Hematopoietic multipotent progenitor cell treated with erythropoietin and hydrocortisone succinate and interleukin-3 and kit ligand, for 6 days (in vitro differentiated cells): ENCODE measurements around the gene OR5K4.
"Not testable (repeated sequence)": the region's sequence is repeated elsewhere in the genome, so short reads cannot be mapped to it uniquely, and the experiment has no call there.

Experiments
- DNase-seq: peaks from one replicate; pipeline ENCODE4 v3.0.0-alpha.2; 2015

Gene OR5K4

DNA sequence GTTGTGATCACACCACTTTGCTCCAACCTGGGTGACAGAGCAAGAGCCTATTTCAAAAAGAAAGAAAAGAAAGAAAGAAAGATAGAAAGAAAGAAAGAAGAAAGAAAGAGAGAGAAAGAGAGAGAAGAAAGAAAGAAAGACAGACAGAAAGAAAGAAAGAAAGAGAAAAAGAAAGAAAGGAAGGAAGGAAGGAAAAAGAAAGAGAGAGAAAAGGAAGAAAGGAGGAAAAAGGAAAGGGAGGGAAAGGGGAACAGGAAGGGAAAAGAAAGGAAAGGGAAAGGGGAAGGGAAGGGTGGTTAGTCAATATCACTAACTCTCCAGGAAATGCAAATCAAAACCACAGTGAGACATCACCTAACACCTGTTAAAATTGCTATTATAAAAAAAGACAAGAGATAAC, 18.2 kb downstream of the OR5K4 start:
- DNase-seq = no peak

DNA sequence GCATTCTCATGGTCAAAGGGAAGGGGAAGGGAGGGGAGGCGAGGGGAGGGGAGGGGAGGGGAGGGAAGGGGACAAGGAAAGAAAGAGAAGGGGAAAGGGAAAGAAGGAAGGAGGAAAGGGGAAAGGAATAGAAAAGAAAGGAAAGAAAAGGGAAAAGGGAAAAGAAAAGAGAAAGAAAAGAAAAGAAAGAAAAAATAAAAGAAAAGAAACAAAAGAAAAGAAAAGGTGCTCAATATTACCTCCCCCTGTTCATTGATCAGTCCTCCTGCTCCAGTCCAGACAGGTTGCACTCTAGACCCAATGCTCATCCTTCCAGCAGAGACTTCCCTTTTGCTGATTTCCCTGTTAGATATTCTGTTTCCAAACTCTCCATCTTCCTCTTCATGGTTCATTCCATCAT, 18.8 kb downstream of the OR5K4 start:
- DNase-seq = no peak

DNA sequence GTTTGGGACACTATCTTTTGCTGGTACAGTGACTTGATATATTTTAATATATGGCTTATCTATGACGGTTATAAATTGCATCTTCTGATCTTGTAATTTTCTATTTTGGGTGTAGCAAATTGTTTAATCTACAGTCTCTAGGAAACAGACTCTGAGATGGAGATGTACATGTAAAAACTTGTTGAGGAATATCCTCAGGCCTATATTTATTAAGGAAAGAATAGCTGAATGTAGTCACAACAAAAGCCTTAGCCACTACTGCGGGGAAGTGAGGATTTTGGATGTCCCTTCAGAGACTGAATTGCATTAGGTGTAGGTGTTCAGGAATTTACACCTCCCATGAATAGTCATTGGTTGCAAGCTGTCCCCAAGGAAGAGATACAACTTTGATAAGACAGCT, 23.0 kb downstream of the OR5K4 start:
- DNase-seq = no peak

DNA sequence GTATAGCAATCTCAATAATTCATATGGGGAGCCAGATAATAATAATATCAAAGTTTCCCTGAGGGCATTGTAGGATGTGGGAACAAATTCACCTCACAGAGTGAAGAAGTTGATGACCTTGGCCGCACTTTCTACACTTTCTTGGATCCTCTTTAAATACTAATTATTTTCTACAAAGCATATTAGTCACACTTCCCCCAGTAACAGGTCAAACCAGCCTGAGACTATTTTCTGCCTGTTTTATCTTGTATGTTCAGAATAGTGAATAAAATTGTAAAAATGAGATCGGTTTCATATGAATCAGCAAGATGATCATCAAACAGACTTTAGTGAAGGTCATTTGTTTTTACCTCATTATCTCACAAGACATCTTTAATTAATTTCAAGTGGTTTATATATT, 34.5 kb downstream of the OR5K4 start:
- DNase-seq = no peak

DNA sequence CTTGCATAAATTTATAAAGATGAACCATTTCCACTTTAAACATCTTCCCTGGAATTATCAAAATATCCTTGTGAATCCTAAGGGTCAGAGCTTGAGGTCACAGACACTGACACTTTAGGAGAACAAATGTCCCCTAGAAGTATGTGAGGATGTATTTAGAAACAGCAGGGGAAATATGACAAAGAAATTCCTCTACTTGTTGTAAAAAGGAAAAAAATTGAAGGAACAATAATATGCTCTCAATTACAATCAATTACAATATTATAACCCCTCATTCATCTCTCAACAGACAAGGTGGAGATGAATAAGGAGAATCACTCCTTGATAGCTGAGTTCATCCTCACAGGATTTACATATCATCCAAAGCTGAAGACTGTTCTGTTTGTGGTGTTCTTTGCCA, 36.7 kb downstream of the OR5K4 start, which contains the start of gene OR5K3:
Gene OR5K3, plus strand, starts transcription at position 301 of the 400 bp plus-strand sequence. Its CDS starts 0 bp downstream, at position 301.
- DNase-seq = no peak

DNA sequence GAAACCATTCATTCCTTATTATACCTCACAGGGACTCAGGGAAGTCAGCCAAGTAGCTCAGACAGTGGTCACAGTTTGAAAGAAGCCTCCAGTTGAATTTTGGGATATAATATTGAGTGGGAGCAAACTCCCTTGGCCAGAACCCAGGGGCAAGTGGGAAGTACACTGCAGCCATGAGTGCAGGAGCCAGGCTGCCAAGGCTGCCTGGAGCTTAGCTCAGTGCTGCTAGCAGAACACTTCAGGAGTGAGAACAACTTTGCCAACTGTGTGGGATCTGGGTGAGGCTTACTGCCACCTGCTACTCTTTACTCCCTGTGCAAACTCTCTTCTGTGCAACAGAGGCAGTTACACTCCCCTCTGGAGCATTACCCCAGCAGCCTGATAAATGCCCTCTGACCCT, 41.4 kb downstream of the OR5K4 start:
- DNase-seq = no peak

DNA sequence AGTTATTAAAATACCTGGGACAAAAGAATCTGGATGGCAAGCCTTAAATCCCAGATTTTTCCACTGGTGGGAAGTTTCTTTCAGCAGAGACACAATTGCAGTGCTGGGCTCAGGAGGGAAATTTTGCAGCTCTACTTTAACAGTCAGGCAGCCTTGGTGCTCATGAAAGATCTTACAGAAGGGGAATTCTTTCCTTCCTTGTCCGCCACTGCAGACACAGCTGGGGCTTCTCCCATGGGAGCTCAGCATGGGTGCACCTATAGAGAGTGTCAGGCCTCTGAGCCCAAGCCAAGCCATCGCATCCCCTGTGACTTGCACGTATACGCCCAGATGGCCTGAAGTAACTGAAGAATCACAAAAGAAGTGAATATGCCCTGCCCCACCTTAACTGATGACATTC, 42.8 kb downstream of the OR5K4 start:
- not testable (repeated sequence) for DNase-seq

DNA sequence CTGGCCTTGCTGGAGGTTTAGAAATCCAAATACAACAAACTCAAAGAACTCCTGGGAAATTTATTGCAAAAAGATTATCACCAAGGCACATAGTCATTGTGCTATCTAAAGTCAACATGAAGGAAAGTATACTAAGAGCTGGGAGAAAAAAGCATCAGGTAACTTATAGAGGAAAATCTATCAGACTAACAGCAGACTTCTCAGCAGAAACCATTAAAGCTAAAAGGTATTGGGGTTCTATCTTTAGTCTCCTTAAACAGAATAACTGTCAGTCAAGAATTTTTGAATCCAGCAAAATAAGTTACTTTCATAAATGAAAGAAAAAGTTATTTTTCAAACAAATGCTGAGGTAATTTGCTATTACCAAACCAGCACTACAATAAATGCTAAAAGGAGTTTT, 44.9 kb downstream of the OR5K4 start:
- DNase-seq = no peak

DNA sequence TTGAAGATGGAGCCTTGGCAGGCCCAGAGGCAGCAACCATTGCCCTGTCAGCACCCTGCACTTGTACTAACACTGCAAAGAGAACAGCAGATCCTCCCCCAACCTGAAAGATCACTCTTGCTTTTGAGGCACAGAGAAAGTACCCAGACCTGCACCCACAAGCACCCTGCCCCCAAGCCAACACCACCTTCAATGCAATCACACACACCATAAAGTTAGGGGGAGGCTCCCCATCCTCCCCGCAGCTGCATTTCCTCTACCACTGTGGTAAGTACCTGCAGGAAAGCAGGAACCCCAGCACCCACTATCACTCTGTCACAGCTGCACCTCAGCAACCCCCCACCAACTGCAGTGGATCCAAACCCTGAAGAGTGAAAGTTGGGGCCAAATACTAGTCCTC, 48.9 kb downstream of the OR5K4 start:
- no peak for DNase-seq

DNA sequence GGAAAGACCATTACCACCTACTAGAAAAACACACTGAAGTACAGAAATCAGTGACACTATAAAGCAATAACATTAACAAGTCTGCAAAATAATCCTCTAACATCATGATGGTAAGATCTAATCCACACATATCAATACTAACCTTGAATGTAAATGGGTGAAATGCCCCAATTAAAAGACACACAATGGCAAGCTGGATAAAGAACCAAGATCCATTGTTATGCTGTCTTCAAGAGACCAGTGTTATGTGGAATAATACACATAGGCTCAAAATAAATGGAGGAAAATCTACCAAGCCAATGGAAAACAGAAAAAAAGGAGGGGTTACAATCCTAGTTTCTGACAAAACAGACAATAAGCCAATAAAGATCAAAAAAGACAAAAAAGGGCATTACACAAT, 50.4 kb downstream of the OR5K4 start:
- no peak for DNase-seq
